AG10803 (cell line): Measurements from ENCODE around the gene RALGAPA1.
"Not testable (repeated sequence)": the region's sequence is repeated elsewhere in the genome, so short reads cannot be mapped to it uniquely, and the experiment has no call there.

ENCODE experiments used
- DNase-seq: peaks from one replicate; pipeline ENCODE4 v3.0.0; 2010; ENCODE audit warnings: low read depth
- H3K4me3 ChIP-seq: 2 replicates; pipeline ENCODE4 v1.5.1; 2011; ENCODE audit warnings: mild to moderate bottlenecking, low read length, control low read depth
- TF ChIP-seq, protein P1 (sequence below): conservative IDR thresholded peaks from 2 replicates; pipeline ENCODE4 v1.5.1; 2011; ENCODE audit warnings: mild to moderate bottlenecking, low read length, control low read depth, inconsistent platforms

The RALGAPA1 gene

DNA sequence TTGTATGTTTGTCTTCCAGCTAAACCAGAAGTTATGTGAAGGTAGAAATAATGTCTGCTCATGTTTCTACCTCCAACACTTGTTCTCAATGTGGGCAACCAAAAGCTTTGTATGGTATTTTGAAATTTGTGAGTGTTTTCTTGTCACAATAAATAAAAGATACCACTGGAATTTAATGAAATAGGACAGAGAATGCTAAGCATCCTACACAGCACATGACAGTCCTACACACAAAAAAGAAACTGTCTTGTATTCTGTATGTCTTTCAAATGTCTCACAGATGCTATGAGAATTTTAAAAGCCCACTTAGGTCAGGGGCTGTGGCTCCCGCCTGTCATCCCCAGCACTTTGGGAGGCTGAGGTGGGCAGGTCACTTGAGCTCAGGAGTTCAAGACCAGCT is 68.9 kb downstream of the RALGAPA1 start:
- no peak overlapping the region for H3K4me3 ChIP-seq
- no peak for DNase-seq
- TF ChIP-seq, protein P1, sequence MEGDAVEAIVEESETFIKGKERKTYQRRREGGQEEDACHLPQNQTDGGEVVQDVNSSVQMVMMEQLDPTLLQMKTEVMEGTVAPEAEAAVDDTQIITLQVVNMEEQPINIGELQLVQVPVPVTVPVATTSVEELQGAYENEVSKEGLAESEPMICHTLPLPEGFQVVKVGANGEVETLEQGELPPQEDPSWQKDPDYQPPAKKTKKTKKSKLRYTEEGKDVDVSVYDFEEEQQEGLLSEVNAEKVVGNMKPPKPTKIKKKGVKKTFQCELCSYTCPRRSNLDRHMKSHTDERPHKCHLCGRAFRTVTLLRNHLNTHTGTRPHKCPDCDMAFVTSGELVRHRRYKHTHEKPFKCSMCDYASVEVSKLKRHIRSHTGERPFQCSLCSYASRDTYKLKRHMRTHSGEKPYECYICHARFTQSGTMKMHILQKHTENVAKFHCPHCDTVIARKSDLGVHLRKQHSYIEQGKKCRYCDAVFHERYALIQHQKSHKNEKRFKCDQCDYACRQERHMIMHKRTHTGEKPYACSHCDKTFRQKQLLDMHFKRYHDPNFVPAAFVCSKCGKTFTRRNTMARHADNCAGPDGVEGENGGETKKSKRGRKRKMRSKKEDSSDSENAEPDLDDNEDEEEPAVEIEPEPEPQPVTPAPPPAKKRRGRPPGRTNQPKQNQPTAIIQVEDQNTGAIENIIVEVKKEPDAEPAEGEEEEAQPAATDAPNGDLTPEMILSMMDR, result no peak

DNA sequence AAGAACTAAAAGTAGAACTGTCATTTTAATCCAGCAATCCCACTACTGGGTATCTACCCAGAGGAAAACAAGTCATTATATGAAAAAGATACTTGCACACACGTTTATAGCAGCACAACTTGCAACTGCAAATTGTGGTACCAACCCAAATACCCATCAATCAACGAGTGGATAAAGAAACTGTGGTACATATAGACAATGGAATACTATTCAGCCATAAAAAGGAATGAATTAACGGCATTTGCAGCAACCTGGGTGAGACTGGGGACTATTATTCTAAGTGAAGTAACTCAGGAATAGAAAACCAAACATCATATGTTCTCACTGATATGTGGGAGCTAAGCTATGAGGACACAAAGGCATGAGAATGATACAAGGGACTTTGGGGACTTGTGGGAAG is 73.9 kb downstream of the RALGAPA1 start:
- H3K4me3 ChIP-seq, DNase-seq: not testable (repeated sequence)

DNA sequence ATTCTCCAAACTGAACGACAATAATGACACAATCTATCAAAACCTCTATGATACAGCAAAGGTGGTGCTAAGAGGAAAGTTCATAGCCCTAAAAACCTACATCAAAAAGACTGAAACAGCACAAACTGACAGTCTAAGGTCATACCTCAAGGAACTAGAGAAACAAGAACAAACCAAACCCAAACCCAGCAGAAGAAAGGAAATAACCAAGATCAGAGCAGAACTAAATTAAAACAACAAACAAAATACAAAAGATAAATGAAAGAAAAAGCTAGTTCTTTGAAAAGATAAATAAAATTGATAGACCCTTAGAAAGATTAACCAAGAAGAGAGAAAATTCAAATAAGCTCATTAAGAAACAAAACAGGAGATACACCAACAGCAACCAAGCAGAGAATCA is 75.6 kb downstream of the RALGAPA1 start:
- not testable (repeated sequence) for H3K4me3 ChIP-seq, DNase-seq

DNA sequence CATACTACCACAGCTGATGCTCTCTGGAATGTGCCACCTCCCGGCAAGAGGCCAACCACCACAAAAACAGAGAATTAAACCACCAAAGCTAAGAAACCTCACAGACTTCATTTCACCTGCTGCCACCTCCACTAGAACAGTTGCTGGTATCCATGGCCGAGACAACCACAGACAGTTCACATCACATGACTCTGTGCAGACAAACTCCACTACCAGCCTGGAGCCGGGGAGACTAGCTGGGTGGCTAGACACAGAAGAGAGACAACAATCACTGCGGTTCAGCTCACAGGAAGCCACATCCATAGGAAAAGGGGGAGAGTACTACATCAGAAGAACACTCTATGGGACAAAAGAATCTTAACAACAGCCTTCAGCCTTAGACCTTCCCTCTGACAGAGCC is 78.2 kb downstream of the RALGAPA1 start:
- DNase-seq, result no peak
- TF ChIP-seq, protein P1, result no peak
- no peak overlapping the region for H3K4me3 ChIP-seq

DNA sequence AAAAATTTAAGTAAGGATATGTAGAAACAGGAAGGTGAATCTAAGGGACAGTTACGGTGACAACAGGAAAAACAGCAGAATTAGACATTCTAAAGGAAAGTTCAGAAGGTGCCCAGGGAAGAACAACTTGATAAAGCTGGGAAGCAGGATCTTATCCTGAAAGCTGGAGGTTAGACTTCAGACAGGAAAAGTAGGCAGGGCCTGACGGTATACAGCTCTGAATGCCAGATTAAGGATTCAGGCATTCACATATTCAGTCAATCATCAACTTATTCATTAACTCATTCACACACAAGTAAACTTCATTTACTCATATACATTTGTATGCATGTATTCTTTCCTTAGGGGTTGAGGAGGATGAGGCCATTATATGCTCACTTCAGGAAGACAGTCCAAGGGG is 81.3 kb downstream of the RALGAPA1 start:
- H3K4me3 ChIP-seq, result no peak overlapping the region
- TF ChIP-seq, protein P1, result no peak

DNA sequence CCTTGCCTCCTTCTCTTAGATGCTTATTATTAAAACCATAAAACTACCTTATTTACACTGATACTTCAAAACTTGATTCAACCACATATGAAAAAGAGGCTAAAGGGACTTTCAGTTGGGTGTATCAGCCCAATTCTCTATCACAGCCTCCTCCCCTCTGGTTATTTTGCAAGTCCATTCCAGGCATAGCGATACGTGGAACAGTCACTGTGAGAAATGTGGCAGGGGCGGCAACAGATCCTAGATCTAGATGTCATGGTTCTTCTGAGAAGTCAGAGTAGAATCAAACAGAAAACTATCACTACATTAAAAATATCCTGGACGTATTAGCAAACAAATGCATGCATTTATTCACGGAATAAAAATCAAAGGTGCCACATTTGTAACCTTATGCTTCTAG is 83.2 kb downstream of the RALGAPA1 start:
- no peak for DNase-seq
- H3K4me3 ChIP-seq, result no peak overlapping the region
- TF ChIP-seq, protein P1, result no peak

More for the DNA sequence above, 81.3 kb downstream of the RALGAPA1 start:
- no peak for DNase-seq

DNA sequence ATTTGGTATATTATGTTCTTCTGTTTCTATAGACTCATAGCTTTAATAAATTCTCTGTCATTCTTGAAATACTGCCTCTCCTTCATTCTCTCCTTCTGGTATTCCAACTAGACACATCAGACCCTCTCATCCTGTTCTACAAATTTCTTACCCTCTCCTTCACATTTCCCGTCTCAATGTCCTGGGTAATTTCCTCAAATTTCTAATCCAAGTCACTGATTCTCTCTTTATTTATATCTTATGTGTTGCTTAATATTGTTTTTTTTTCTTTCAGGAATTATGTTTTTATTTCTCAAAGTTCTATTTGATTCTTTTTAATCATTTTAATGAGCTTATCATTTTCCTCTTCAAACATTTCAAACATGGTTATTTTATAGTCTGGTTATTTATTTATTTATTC is 94.0 kb downstream of the RALGAPA1 start:
- DNase-seq, result no peak
- H3K4me3 ChIP-seq, result no peak overlapping the region
- TF ChIP-seq, protein P1, result no peak

DNA sequence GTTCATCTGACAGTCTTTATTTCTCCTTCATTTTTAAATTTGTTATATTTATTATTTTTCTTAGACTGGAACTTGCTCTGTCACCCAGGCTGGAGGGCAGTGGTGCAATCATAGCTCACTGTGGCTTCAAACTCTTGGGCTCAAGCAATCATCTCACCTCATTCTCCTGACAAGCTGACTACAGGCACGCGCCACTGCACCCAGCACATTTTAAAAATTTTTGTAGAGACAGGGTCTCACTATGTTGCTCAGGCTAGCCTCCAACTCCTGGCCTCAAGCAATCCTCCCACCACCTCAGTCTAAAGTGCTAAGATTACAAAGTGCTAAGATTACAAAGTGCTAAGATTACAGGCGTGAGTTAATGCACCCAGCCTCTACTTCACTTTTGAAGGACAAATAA is 96.6 kb downstream of the RALGAPA1 start:
- TF ChIP-seq, protein P1, result no peak
- no peak overlapping the region for H3K4me3 ChIP-seq
- DNase-seq, result no peak
